Calu3 (cell line): ENCODE measurements around the gene SEPTIN1. TPM values are rescaled to one million over a fixed set of nuclear protein-coding genes. Genes with fewer than 3 reads are reported as not detected.
A peak's percentile ranks its signal among the peaks of the same experiment; 100 is the strongest.

Experiments used
- Bru-seq: library from RNA; stranded (reverse); fragments of 400-500 nt; gene quantifications from one replicate; lab custom pipeline; 2021; lab: Mats Ljungman, UMichigan
- BruChase-seq, 2 experiments: library from RNA; stranded (reverse); fragments of 400-500 nt; gene quantifications; one replicate each; lab custom pipeline; 2021; lab: Mats Ljungman, UMichigan
- BruUV-seq: library from RNA; stranded (reverse); fragments of 400-500 nt; replicated peaks from 2 replicates; lab custom pipeline; 2021; lab: Mats Ljungman, UMichigan
- CTCF ChIA-PET: fragments of 300-600 bp; sonication (Branson Sonifier 250); formaldehyde crosslinking; loops from one replicate; lab custom pipeline; 2022; ENCODE audit warnings: antibody characterized with exemption; lab: Charles Lee
- DNase-seq: peaks from one replicate; pipeline ENCODE4 v3.0.0; 2022
- H3K27ac Mint-ChIP-seq: one replicate; pipeline ENCODE4 v1.8.0; 2022; ENCODE audit warnings: mixed read lengths; ENCODE audit not compliant: unreplicated experiment
- H3K27me3 Mint-ChIP-seq: one replicate; pipeline ENCODE4 v1.8.0; 2022; ENCODE audit warnings: mixed read lengths; ENCODE audit not compliant: unreplicated experiment
- H3K36me3 Mint-ChIP-seq: one replicate; pipeline ENCODE4 v1.8.0; 2022; ENCODE audit warnings: mild to moderate bottlenecking, moderate library complexity, mixed read lengths; ENCODE audit not compliant: insufficient read depth, unreplicated experiment
- H3K4me1 Mint-ChIP-seq: one replicate; pipeline ENCODE4 v1.8.0; 2022; ENCODE audit warnings: mild to moderate bottlenecking, low read depth, mixed read lengths; ENCODE audit not compliant: unreplicated experiment
- H3K4me3 Mint-ChIP-seq: one replicate; pipeline ENCODE4 v1.8.0; 2022; ENCODE audit warnings: mild to moderate bottlenecking, low read depth, moderate library complexity, mixed read lengths; ENCODE audit not compliant: unreplicated experiment
- H3K9me3 Mint-ChIP-seq: one replicate; pipeline ENCODE4 v1.8.0; 2022; ENCODE audit warnings: low read depth, mixed read lengths; ENCODE audit not compliant: unreplicated experiment
- CTCF ChIP-seq: fragments of 200-600 bp; IDR thresholded peaks from one replicate; pipeline ENCODE4 v1.8.0; 2022; ENCODE audit warnings: antibody characterized with exemption; ENCODE audit not compliant: unreplicated experiment
- intact Hi-C: fragments of 100-400 bp; cut with micrococcal nuclease; formaldehyde crosslinking; loops from one replicate; pipeline ENCODE4 v1.10.0; 2022; ENCODE audit not compliant: unreplicated experiment
- long read RNA-seq: library from polyadenylated mRNA; stranded (forward); transcript quantifications from one replicate; pipeline ENCODE4 v2.0.0, GENCODE V29; 2022
- total RNA-seq: library from RNA; stranded (reverse); gene quantifications from 2 replicates; pipeline ENCODE4 v1.2.3, GENCODE V29; 2022

The SEPTIN1 gene
- total RNA-seq: 1.5 and 1.9 TPM in 2 replicates
- Bru-seq, nascent RNA: percentile 19 among the genes with signal in this experiment
- percentile 32 among the genes with signal in this experiment for BruChase-seq, experiment 1, labeled RNA remaining after a 6-hour chase
- percentile 16 among the genes with signal in this experiment for BruChase-seq, experiment 2, labeled RNA remaining after a 2-hour chase
- long read RNA-seq, partial matches to known transcripts: 2 of 9 reads
- long read RNA-seq, other reads (novel, unspliced or antisense): 7 of 9 reads

DNA sequence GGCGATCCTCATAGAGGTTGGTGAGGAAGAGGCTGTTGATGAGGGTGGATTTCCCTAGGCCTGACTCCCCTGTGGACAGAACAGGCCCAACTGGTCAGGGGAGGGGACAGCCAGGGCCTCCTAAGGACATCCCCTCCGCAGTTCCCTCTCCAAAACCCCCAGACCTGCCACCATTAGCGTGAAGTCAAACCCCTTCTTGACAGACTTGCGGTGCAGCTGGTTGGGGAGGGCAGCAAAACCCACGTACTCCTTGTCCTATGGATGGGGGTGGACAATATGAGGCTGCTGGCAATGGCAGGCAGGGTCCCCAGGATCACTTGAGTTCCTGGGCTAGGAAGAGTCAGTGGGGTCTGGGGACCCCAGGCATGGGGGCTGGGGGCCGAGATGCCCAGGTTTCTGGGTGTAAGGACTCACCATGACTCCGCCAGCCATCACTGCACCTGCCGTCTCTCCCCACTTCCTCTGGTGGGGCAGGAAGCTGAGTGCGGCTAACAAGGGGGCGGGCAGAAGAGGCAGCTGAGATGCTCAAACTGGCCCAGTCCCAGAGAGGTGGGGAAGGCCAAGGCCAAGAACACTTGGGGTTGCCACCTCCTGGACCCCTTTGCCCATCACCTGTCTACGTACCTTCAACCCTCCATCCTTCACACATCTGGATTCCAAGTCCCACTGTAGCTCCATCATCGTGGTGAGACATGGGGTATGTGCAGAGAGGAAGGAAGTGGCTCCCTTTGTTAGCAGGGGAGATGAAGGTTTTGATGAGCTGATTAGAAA lies at the start of gene SEPTIN1:
TSS of gene SEPTIN1 (minus strand) at position 451 of the 771 bp plus-strand sequence. CDS start at position 432, 19 bp downstream.
- CTCF ChIA-PET: interaction anchor here (1.7 kb wide), 1 partner anchor 13 kb away, joined by 4 read pairs; the partner anchor contains the start of gene ZNF48

GRCh38 chr16:30430428-30430970 lies 48.1 kb upstream of the SEPTIN1 start:
- DNase-seq: no peak
- peak; percentile 18 for TF ChIP-seq CTCF
- no TSS peak for BruUV-seq
- intact Hi-C loops: loop anchor here (1.0 to 10.0 kb wide), 4 partner anchors 14 to 198 kb away; partner anchors contain the start of genes SEPHS2, ZNF747 and ZNF785
- H3K4me1 Mint-ChIP-seq: peaks cover 17% of the 10 kb centered on the region
- CTCF ChIA-PET: interaction anchor here (0.6 to 2.4 kb wide), 24 partner anchors 10 to 365 kb away, joined by 3 to 33 read pairs (median 8); partner anchors contain the start of genes ALDOA, FBRS, TBC1D10B and ZNF48
- H3K36me3 Mint-ChIP-seq: peaks cover 20% of the 10 kb centered on the region
- H3K27me3 Mint-ChIP-seq: no peaks in the 10 kb centered on the region
- H3K9me3 Mint-ChIP-seq: no peaks in the 10 kb centered on the region
- H3K27ac Mint-ChIP-seq: no peak overlapping the region
- no peak overlapping the region for H3K4me3 Mint-ChIP-seq

More for the DNA sequence above, at the start of gene SEPTIN1:
- Mint-ChIP-seq H3K4me1 (peaks cover 20% of the 10 kb centered on the region), H3K4me3 (no peak within 1 kb of the TSS), H3K27ac (peak within 1 kb of the TSS; percentile 50), H3K27me3 (no peaks in the 10 kb centered on the region), H3K36me3 (peaks cover 41% of the 10 kb centered on the region), H3K9me3 (no peaks in the 10 kb centered on the region)
- no TSS peak for BruUV-seq
- no peak for TF ChIP-seq CTCF
- intact Hi-C loops: no loop called here
- DNase-seq: no peak

GRCh38 chr16:30429678-30430427 lies 47.5 kb upstream of the SEPTIN1 start, which contains the start of gene DCTPP1:
Gene DCTPP1, minus strand, starts transcription at chr16:30430030. Its CDS starts 50 bp downstream, at chr16:30429980.
- peaks cover 26% of the 10 kb centered on the region for H3K36me3 Mint-ChIP-seq
- CTCF ChIA-PET: interaction anchor here (0.6 to 2.4 kb wide), 33 partner anchors 10 to 410 kb away, joined by 3 to 33 read pairs (median 5); partner anchors contain the start of genes ALDOA, FBRS, PRR14 and TBC1D10B
- BruUV-seq: no TSS peak
- H3K4me1 Mint-ChIP-seq: peaks cover 17% of the 10 kb centered on the region
- H3K9me3 Mint-ChIP-seq: no peaks in the 10 kb centered on the region
- no peaks in the 10 kb centered on the region for H3K27me3 Mint-ChIP-seq
- no peak within 1 kb of the TSS for H3K4me3 Mint-ChIP-seq
- peak; percentile 92 for TF ChIP-seq CTCF
- intact Hi-C loops: loop anchor here (1.0 to 10.0 kb wide), 4 partner anchors 15 to 198 kb away; partner anchors contain the start of genes SEPHS2, ZNF747 and ZNF785
- no peak within 1 kb of the TSS for H3K27ac Mint-ChIP-seq
- DNase-seq: peak; percentile 97
